Activated CD4-positive, alpha-beta T cell treated with anti-CD3 and anti-CD28 coated beads, Interleukin-2, Interleukin-4, amounts not matched to agents 100 ng/mL and 50 ng/mL, durations not matched to agents 16 hours and 8 hours (primary cell): ENCODE measurements around the gene UBR4.

ENCODE experiments used
- DNase-seq: peaks from one replicate; pipeline ENCODE4 v3.0.0-alpha.2; 2020; ENCODE audit warnings: low spot score

Gene UBR4

DNA sequence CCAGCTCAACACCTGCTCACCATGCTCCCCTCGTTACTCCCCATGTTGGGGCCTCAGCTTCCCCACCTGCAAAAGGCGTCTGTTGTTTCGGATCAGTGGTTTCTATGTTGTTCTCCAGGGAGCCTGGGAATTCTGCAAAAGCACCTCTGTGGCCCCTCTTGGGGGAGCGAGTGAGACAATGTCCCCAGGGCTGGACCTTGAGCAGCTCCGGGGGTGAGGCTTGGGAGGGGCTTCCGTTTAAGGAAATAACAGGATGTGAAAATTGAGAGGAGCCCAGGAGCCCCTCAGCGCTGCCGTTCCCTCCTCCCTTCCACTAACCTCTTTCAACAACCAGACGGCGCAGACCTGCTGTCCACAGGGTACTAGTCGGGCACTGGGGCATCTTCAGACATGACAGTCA, 155.1 kb downstream of the UBR4 start:
- no peak for DNase-seq

DNA sequence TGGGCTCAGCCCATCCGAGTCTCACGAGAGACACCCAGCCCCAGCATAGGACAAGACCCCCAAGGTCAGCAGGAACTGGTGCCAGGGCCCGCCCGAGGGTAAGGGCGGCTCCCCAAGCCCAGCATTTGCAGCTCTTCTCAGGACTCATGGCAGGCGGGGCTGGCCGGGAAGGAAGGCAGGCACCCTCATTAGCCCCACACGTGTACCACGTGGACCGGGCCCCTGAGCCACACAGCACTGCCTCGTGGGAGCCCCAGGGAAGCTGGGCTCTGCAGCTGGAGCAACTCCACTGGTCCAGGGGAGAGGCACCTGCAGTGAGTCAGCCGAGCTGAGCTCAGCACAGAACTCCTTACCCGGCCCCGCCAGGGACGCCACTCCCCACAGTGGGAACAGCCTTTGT, 155.8 kb downstream of the UBR4 start:
- no peak for DNase-seq

DNA sequence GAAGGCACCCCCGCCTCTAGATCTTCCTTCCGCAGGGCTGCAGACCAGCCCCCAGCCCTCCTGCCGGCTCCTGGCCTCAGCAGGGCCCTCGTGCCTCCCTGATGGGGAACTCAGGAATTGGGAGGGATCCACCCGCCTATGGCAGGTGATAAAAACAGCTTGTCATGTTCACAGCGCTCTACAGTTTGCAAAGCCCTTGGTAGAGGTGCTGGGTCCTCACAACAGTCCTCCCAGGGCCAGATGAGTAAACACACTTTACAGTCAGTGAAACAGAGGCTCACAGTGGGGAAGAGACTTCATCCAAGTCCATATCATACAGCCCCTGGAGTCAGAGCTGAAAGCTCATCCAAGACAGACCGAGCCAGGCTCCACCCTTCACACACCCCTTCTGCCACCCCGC, 156.6 kb downstream of the UBR4 start:
- no peak for DNase-seq

DNA sequence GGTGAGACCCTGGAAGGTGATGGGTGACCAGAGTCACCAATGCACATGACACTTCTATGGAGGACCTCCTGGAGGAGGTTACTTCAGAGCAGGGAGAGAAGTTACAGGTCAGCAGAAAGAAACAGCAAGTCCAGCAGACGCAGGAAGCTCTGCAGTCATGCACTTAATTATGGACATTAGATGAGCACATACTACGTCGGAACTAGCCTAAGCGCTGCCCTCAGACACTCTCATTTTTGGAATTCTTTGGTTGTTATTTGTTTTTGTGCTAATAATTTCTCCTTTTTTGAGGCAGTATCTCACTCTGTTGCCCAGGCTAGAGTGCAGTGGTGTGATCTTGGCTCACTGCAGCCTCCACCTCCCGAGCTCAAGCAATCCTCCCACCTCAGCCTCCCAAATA, 160.3 kb downstream of the UBR4 start:
- no peak for DNase-seq

DNA sequence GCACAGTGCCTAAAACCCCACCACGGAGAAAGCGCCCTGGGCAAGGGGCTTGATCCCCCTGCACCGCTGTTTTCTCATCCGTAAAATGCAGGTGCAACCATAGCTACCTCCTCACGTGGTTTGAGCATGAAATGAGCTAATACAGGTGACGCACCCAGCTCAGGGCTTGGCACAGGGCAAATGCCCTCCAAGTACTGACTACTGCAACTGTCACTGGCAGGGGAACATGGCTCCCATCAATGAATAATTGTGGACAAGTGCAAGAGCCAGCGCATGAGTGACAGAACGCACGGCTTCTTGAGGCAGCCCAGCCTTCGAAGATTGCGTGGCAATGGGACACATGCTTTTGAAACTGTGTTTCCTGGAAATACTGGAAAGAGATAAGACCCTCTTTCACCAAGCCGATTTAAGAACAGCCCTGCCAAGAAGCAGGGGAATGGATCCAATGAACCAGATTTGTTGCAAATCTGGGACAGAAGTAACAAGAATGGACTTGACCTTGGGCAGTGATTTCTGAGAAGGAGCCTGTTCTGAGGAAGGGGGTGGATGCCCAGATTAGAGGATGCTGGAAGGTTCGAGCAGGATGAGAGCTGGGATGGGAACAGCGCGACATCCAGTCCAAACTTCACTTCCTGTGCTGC, 160.8 kb downstream of the UBR4 start:
- DNase-seq = no peak

DNA sequence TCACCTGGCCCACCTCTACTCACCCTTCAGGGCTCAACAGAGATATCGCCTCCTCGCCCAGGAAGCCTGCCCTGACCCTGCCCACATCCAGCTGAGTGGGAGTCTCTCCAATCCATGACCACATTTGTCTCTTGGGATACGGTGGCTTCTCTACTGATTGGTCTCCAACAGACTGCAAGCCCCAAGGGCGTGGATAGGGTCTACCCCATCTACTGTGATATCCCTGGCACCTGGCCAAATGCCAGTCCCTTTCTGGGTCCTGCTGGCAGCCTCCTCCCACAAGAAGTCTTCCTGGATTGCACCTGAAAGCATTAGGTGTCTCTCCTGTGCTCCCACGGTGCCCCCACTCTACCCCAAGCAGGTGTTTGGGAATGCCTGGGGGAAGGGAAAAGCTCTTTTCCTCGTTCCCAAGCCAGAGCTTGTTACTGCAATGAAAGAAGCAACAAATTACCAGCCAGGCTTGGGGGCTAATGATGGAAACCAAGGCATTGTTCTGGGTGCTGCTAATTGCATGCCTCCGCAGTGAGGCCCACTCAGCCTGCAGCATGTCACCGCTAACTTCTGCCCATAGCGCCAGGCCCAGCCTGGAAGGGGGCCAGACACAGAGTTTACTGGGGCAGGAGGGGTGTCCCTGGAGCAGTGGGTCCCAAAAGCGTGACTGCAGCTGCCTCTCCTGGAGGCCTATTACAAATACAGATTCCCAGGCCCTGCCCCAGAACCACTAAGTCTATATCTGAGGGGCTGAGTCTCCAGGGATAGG, 162.9 kb downstream of the UBR4 start:
- no peak for DNase-seq

DNA sequence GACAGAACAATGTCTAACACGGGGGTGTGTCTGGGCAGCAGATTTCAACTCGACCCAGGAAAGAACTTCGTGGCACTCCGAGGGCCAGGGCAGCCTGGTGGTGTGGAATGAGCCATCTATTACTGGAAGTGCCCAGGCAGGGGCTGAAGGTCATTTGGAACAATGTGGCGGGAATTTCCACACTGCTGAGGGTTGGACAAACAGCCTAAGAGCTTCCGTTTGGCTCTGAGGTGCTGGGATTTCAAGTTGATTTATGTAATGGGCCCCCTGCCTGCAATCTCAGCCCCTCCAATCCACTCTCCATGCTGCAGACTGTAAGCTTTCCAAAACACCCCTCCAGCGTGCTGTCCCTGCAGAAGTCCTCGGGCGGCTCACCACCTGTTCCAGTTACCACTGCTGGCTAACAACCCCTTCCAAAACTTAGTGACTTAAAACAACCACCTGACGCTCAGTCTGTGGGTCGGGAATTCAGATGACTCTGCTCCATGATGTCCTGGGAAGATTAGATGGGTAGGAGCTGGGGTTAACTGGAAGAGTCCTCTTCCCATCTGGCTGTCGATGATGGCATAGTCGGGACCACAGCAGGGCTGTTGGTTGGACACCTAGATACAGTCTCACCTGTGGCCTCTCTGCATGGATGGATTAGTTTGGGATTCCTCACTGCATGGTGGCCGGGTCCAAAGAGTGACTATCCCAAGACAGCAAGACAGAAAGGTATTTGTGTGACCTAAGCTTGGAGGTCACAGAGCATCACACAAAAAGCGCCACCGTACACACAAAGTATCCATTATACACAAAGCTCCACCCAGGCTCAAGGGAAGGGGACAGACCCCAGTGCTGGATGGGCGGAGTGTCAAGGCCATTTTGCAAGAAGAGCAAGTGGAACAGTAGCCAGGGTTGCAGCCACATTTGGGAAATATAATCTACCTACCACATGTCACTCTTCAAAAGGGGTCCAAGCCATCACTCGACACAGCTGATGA, 163.9 kb downstream of the UBR4 start:
- DNase-seq = no peak

DNA sequence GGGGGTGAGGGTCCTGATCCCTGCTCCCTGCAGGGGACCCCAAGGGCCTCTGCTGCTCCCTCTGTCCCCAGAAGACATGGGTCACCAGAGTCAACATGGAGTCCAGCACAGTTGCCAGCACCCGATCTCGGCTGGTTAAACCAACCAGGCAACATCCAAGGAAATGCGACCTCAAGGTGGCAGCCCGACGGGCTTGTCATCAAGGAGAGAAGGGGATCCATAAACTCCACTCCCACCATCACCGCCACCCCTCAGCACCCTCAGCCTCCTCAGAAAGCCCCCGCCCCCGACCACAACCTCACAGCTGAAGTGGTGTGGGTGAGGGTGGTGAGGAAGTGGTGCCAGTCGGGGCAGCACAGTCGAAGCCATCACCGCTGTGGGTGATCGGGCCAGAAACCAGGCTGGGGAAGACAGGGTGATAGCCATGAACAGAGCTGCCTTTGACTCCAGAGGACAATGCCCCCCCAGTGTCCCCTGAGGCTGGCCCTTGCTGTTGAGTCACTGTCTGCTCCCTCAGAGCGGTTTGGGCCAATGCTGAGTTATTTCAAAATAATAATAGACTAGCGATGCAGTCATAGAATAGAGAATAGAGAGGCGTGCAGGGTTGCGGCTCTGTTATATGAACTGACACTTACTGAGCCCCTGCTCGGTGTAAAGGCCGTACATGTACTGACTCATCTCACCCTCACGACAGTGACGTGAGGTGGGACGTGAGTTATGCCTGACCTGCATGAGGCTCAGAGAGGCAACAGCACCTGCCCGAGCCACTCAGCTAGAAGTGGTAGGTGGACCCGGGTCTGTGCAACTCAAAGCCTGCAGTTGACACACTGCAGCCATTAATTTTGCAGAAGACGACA, 164.9 kb downstream of the UBR4 start:
- no peak for DNase-seq

DNA sequence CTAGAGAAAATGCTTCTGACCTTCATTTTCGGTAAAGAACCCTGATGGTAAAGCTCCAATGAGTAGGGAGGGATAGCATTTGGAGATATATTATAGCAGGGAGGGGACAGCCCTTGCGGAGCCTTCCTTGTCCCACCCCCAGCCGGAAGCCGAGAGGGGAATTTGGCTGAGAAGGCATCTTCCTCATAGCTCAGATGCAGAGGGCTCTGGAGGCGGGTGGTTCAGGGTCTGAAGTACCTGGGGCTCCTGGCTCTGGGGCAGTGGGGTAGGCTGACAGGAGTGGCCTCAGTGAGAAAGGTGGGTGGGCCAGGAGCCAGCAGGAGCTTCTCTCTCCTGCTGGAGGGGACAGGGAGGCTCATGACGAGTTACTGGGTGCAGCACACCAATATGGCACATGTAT, 165.6 kb downstream of the UBR4 start:
- DNase-seq = no peak

DNA sequence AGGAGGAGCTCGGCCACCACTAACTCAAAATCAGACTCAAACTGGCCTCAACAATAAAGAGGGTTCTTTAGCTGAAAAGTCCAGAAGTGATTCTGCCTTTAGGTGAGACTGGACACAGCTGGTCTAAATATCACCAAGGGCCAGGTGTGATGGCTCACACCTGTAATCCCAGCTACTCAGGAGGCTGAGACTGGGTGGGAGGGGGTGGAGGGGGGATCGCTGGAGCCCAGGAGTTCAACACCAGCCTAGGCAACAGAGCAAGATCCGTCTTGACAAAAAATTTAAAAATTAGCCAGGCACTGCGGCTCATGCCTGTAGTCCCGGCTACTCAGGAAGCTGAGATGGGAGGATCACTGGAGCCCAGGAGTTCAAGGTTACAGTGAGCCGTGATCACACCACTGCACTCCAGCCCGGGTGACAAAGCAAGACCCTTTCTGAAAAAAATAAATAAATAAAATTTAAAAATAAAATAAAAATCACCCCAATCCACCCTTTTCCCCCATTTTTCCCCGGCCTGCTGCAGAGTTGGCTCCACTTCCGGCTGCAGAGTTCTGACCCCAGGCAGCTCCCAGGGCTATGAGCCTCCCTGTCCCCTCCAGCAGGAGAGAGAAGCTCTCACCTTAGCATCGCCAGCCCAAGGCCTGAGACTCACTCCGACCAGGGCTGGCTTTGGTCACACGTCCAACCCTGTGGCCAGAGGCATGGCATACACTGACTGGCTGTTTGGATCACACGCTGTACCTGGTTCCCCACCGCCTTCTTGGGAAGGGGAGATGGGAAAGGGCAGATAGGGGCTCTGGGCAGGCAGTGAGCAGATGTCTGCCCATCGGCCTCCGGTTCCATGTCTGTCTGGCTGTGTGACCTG, 166.3 kb downstream of the UBR4 start:
- no peak for DNase-seq

DNA sequence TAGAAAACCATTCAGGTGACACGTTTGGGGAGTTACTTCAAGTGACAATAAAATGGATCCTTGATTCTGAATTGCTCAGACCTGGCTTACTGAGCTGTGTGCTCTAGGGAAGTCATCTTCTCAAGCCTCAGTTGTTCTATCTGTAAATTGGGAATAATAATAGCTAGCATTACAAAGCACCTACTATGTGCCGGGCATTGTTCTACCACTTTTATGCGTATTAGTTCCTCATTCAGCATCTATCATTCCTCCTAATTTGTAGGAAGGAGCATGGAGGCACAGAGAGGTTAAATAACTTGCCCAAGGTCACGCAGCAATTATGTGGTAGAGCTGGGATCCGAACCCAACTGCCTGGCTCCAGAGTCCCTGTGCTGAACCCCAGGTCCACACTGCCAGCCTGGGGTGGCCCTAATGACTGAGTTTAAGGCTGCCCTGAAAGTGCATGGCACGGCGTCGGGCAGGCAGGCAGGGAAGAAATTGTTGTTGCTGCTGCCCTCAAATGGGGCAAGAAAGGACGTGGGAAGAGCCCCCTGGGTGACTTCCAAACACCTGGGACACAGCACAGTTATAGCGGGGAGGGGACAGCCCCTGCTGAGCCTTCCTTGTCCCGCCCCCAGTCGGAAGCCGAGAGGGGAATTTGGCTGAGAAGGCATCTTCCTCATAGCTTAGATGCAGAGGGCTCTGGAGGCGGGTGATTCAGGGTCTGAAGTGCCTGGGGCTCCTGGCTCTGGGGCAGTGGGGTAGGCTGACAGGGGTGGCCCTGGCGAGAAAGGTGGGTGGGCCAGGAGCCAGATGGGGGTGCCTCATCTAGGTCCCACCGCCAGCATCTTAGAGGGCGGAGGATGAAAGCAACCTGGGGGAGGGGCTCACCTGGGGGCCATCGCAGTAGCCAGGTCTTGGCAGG, 167.1 kb downstream of the UBR4 start:
- DNase-seq = no peak

DNA sequence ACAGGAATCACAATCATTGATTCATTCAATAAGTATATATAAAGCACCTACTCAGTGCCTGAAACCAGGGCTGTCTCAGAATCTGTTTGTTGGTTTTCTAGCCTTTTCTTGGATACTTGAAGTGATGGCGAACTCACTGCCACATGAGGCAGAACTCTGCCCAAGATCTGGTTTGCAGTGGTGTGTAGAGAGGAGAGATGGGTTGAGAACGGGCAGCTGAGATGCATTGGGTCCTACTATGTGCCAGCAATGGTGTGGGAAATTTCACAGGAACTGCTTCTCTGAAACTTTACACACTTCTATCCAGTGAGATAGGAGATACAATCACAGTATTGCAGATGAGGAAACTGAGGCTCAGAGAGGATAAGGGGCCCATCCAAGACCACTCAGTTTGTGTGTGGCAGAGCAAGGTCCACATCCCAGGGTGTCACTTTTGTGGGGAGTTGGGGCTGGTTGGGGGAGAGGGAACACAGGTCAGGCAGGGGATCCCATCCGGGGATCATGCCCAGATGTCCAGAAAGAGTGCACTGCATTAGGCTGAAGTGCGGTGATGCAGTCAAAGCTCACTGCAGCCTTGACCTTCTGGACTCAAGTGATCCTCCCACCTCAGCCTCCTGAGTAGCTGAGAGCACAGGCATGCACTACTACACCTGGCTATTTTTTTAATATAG, 169.9 kb downstream of the UBR4 start:
- no peak for DNase-seq

DNA sequence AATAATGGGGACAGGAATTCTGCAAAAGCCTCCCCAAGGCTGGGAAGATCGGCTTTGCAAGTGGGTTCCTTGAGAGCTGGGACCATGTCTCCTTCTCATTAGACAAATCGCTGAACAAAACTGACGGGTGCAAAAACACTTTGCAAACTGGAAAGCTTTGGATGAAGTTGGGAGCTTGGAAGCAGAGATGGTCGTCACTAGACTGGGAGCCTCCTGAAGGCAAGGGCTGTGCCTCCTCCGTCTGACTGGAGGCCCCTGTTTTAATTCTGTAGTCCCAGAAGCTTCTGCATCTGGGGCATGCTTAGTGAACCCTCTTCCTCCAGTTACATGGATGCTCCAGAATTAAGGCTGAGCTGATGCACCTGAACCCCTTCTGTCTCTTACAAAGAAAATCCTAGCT, 171.3 kb downstream of the UBR4 start:
- no peak for DNase-seq

DNA sequence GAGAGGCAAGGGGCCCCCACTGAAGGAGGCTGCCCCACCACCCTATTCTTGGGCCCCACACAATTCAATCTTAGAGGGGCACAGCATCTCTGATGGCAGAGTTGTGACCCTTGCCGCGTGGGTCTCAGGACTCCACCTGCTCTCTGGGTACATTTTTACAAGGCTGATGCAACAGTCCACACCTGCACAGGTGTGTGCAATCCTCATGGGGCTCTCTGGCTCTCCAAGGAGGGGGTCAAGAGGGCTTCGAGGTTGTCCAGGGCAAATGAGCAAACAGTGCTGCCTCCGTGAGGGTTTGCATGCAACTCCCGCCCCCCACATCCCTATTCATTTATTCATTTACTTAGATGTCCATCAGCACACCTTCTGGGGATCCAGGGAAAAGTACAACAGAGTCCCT, 172.0 kb downstream of the UBR4 start:
- no peak for DNase-seq

DNA sequence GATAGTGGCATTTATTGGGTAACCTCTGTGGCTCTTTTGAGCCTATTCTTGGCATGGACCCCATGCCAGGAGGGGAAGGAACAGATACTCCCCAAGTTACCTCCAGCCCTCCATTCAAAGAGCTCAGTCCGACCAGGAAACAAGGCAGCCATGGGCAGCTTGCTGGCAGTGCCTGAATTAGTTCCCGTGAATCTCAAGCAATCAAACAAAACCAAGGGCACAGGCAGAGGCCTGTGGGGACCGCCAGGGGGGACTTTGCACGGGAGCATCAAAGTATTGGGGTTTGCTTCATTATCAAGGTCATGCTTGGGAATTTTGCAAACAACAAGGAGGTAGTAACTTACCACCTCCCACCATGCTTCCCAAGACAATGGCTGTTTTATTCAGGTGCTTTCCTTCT, 172.4 kb downstream of the UBR4 start:
- DNase-seq = no peak

DNA sequence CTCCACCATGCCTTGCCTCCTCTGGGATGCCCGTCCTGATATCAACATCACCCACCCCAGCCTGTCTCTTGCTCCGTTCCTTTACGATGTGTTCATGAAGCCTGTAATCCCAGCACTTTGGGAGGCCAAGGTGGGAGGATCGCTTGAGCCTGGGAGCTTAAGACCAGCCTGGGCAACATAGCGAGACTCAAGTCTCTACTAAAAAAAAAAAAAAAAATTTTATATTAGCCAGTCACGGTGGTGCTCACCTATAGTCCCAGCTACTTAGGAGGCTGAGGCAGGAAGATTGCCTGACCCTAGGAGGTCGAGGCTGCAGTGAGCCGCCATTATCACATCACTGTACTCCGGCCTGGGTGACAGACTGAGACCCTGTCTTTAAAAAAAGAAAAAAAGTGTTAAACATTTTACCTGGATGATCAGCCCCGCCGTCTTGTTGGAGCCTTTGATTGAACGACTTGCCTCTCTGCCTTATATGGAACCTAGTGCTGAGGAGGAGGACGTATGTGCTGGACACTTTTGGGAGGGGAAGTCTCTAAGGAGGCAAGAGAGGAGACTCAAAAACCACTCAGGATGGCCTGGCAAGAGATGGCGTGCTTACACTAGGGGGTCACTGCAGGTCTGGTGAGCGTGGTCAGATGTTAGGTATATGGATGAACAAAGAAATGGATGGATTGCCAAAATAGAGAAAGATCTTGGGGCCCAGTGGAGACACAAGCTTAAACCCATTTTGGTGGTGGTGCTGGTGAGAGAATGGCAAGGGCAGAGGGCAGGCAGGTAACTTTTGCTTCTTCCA, 173.1 kb downstream of the UBR4 start:
- no peak for DNase-seq

DNA sequence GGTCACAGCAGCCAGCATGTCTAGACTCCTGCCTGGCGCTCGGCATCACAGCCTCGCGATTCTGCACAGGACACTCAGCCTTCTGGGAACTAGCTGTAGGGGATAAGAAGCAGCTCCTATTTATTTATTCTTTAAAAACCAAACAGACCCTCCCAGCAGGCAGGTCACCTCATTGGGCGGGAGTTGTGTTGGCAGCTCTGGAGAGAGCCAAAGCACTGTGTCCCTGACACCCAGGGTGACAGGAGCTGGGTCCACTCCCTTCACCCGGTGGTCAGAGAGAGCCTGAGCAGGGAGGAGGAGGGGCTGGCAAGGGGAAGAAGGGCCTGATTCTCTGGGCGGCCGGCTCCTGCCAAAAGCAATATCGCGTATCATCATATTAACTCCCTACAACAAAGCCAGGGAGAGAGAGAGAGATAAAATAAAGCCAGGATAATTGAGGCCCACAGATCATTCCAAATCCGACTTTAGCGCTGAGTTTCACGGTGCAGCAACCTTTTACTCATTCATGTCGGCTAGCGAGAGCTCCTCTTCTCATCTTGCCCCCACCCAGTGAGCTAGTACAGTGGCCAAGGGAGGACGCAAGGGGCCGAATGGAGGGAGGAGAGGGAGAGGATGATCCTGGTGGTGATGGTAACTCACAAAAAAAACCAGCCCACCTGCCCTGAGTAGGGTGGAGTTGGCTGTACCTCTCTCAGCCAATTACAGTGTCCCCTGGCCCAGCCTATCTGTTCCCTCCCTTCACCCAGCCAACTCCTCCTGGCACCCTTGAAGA, 173.8 kb downstream of the UBR4 start:
- no peak for DNase-seq
